Left renal cortex interstitium (tissue), 4 donors: ENCODE data around the gene TFDP2. TPM values are rescaled to one million over a fixed set of nuclear protein-coding genes. Genes with fewer than 3 reads are reported as not detected.

ENCODE experiments used
- polyA plus RNA-seq, 4 donors: library from polyadenylated mRNA; unstranded; fragments of 120-200 nt; gene quantifications; one replicate each; pipeline ENCODE4 v1.2.1, GENCODE V29; 2013; ENCODE audit not compliant: insufficient read length in 4 of 4

Gene TFDP2
- polyA plus RNA-seq, 4 donors = 74.5 to 97.9 (median 86.0) TPM

Other genes with a start within 250 kb of the TFDP2 start
- 10 to 100 TPM; 10.9 to 27.6 (median 16.2) TPM for gene GK5, start 76.0 kb upstream of the TFDP2 start, polyA plus RNA-seq